ENCODE data around the gene NUP58.

DNA sequence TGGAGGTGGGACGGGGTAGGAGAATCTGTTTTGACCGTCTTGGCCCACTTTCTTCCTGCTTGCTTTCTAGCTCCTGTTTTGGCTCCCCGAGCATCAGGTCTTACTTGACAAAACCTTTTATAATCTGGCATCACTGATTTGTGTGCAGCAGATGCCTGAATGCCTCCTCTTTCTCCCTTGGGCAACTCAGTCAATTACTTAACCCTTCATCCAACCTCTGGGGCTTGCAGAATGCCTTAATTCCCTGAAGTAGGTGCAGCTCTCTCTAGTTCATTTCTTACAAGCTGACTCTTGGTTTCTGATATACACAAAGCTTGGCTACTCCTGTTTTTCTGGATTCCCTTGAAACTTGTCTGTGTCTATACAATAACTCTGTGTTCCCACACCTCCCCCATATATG is 5.7 kb upstream of the NUP58 start:
- TF ChIP-seq POLR2AphosphoS5 (IDR thresholded peaks at IDR 0.05) (no peak), POLR2A (IDR thresholded peaks at IDR 0.05) (no peak), EP300 (IDR thresholded peaks at IDR 0.05) (no peak)
- TF ChIP-seq, protein P1, sequence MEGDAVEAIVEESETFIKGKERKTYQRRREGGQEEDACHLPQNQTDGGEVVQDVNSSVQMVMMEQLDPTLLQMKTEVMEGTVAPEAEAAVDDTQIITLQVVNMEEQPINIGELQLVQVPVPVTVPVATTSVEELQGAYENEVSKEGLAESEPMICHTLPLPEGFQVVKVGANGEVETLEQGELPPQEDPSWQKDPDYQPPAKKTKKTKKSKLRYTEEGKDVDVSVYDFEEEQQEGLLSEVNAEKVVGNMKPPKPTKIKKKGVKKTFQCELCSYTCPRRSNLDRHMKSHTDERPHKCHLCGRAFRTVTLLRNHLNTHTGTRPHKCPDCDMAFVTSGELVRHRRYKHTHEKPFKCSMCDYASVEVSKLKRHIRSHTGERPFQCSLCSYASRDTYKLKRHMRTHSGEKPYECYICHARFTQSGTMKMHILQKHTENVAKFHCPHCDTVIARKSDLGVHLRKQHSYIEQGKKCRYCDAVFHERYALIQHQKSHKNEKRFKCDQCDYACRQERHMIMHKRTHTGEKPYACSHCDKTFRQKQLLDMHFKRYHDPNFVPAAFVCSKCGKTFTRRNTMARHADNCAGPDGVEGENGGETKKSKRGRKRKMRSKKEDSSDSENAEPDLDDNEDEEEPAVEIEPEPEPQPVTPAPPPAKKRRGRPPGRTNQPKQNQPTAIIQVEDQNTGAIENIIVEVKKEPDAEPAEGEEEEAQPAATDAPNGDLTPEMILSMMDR (IDR thresholded peaks at IDR 0.05) = no peak

All from stomach (tissue), 4 donors.